ENCODE results near the gene OSBPL9.
A peak's percentile ranks its signal among the peaks of the same experiment; 100 is the strongest.
"Not testable (repeated sequence)": the region's sequence is repeated elsewhere in the genome, so short reads cannot be mapped to it uniquely, and the experiment has no call there.

Gene OSBPL9

DNA sequence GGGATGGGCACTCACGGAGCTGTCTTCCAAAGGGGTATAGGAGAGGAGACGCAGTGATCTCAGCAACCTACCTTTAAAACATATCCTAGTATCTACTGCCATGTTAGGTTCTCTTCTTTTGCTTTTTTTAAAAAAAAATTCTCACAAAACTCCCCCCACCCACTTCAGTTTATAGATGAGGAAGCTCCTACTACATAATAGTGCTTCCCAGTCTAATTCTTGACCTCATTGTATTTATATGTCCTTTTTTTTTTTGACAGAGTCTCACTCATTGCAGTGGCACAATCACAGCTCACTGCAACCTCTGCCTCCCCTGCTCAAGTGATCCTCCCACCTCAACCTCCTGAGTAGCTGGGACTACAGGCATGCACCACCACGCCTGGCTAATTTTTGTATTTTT, 99.9 kb downstream of the OSBPL9 start:
- no peak for DNase-seq

DNA sequence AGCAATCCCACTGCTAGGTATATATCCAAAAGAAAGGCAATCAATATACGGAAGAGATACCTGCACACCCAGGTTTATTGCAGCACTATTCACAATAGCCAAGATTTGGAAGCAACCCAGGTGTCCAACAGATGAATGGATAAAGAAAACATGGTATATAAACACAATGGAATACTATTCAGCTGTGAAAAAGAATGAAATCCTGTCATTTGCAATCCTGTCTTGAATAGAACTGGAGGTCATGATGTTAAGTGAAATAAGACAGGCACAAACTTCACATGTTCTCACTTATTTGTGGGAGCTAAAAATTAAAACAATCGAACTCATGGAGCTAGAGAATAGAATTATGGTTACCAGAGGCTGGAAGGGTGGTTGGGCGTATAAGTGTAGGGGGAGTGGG, 101.0 kb downstream of the OSBPL9 start:
- DNase-seq: no peak

DNA sequence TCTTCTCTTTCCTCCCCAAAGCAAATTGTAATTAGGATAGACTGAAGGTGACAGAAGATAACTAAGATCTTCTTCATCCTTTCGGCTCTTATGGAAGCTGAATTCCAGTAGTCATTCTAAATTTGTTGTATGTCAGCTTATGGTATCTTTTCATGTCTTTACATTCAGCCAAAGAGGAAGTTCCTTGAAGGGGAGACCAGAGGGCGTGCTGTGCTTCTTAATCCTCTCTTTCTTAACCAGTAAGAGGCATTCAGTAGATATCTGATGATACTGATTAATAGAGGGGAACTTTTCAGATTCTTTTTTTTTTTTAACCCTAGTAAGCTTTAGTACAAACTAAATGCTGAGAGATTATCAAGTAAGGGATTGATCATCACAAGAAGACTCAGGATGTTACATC, 102.3 kb downstream of the OSBPL9 start:
- no peak for DNase-seq

DNA sequence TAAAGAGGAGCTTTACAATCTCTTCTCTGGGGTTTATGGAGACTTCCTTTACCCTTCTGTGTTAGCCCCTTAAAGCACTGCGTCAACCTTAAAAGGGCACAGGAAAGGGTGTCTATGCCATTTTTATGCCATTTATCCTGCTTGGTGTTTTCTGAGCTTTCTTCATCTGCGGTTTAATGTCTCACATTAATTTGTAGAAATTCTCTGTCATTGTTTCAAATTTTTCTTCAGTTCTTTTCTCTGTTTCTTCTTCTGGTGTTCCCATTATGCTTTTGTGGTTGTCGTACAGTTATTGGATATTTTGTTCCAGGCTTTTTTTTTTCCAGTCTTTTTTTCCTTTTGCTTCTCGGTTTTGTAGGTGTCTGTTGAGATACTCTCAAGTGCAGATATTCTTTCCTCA, 107.9 kb downstream of the OSBPL9 start:
- DNase-seq: no peak

DNA sequence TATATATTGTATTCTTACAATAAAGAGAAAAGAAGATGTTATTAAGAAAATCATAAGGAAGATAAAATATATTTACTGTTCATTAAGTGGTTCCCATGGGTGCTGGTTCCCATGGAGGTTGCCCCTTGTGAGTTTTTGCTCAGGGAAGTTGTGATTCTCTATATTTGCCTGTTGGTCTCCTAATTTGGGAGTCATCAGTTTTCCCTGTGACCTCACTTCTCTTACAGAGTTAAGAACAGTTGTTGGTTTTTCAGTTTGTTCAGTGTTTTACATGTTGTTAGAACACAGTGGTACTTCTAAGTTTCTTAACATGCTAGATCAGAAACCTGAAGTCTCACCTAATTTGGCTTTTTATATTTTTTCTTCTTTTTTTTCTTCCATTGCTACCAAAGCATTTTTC, 109.2 kb downstream of the OSBPL9 start:
- DNase-seq: no peak

GRCh38 chr1:51726544-51727225, 109.8 kb downstream of the OSBPL9 start:
- DNase-seq: no peak

DNA sequence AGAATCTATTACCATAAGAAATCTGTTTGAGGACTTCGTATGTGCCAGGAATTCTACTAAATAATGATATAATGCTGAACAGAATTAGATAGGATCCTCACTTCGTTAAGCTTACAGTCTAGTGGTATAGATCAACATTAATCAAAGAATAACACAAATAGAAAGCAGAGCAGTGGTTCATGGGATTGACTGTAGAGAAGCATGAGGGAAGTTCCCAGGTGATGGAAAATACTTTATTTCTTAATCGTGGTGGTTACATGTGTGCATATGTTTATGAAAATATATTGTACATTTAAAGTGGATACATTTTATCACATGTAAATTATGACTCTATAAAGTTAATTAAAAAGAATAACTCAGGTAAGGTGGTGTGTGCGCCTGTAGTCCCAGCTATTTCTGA, 110.5 kb downstream of the OSBPL9 start:
- no peak for DNase-seq

GRCh38 chr1:51728611-51729155, 111.8 kb downstream of the OSBPL9 start:
- DNase-seq: no peak

- peak; percentile 90 for DNase-seq
Measured at GRCh38 chr1:51729156-51729823, 112.4 kb downstream of the OSBPL9 start.

GRCh38 chr1:51729824-51730301, 113.0 kb downstream of the OSBPL9 start:
- DNase-seq: no peak

DNA sequence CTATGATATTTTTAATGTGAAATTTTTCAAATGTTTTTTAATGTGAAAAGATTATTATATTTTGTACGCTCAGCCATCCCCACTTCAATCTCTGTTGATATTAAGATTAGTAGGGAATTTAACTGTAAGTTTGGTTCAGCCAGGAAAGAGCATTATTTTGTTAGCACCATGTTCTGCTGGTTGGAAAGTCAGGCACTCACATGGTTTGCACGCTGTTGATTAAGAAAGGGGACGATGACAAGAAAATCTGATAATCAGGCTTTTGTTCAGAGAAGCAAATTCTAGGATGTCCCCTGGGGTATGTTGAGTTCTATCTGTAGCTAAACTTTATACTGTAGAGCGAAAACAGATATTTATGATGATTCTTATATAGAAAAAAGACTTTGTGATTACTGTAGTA, 115.1 kb downstream of the OSBPL9 start:
- no peak for DNase-seq

- no peak for DNase-seq
Measured at GRCh38 chr1:51732701-51733425, 116.0 kb downstream of the OSBPL9 start.

- not testable (repeated sequence) for DNase-seq
Measured at GRCh38 chr1:51733426-51733774, 116.5 kb downstream of the OSBPL9 start.

- no peak for DNase-seq
Measured at GRCh38 chr1:51733793-51734522, 117.1 kb downstream of the OSBPL9 start.

GRCh38 chr1:51734896-51735745, 118.2 kb downstream of the OSBPL9 start:
- no peak for DNase-seq

DNA sequence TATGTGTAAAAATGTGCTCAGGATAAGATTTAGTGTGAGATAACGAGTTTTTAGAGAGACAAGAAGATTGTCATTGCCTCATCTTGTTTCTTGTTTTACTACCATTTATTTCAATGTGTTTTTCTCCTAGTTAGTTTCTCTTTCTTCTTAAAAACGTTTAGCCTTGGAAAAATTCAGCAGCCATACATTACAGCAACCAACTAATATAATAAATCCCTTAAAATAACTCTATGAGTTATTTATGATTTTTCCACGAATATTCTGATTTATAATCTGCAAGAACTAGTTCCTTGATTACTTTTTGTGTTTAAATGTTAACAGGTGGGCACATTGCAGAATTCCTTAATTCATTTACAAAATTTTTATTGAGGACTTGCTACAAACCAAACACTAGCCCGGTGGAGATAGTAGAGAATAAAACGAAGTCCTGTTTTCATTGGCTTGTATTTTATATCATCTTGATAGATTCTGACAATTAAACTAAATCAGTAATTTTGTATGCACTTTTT, 118.9 kb downstream of the OSBPL9 start:
- no peak for DNase-seq

- no peak for DNase-seq
Measured at GRCh38 chr1:51736702-51737101, 119.8 kb downstream of the OSBPL9 start.

DNA sequence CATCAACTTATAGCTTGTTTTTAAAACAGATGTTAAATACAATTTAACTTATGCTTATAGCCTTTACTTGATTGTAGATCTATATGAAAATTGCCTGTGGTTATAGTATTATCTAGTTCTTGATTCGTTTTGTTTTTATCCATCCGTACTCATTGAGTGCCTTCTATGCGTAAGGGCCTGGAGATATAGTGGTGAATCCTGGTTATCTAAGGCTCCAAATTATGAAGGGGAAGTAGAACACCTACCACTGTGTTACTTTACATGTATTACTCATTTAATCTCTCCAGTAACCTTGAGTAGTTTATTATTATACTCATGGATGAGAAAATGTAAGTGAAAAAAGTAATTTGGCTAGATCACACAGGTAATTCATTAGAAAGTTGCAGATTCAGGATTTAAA, 121.8 kb downstream of the OSBPL9 start:
- no peak for DNase-seq

DNA sequence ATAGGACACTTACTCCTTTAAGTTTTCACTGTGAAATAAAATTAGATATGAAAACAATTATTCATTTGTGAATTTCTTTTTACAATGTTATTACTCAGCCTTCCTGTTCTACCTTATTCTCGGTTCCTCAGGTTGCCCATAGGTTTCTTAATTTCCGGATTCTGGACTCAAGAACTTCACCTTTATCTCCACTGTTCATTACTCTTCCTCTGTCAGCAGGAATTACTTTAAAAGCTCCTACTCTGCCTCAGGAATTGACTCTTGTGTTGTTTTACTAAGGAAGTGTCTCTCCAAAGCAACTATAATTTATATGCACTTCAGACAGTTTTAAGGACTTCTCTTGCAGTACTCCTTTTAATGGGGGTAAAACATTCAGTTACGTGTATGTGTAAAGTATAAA, 123.8 kb downstream of the OSBPL9 start:
- DNase-seq: no peak

GRCh38 chr1:51741121-51741681, 124.3 kb downstream of the OSBPL9 start:
- no peak for DNase-seq

GRCh38 chr1:51744506-51745303, 127.8 kb downstream of the OSBPL9 start:
- no peak for DNase-seq
